ENCODE measurements around the gene RAB31. TPM values are rescaled to one million over a fixed set of nuclear protein-coding genes. Genes with fewer than 3 reads are reported as not detected.

Gene RAB31
- total RNA-seq, 2 donors from 2014 or later = 4.7 to 16.0 TPM

DNA sequence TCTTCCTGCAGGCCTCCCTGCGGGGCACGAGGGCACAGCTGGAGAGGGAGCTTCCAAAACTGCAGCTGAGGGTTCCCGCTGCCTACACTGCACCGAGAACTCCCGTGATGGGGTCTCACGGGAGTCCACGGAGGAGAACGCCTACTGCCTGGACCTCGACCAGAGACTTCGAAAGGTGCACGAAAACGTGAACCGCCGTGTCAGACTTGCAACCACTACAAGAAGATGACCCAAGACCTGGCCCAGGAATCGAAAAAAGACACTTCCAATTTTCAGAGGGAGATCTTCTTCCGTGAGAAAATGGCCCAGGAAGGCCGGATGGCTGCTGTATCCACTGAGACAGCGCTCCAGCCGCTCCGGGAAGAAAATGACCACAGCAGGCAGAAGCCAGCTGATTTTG is 124.8 kb downstream of the RAB31 start:
- Histone ChIP-seq H3K4me3 (no peak overlapping the region), H3K27ac (no peak overlapping the region), H3K36me3 (no peaks in the 10 kb centered on the region), H3K27me3 (no peaks in the 10 kb centered on the region), H3K4me1 (no peaks in the 10 kb centered on the region), H3K9me3 (no peaks in the 10 kb centered on the region), H3K9ac (ENCODE audit: low read depth in 2 of 2, low read length in 2 of 2) (no peak overlapping the region)
- TF ChIP-seq, protein P1, sequence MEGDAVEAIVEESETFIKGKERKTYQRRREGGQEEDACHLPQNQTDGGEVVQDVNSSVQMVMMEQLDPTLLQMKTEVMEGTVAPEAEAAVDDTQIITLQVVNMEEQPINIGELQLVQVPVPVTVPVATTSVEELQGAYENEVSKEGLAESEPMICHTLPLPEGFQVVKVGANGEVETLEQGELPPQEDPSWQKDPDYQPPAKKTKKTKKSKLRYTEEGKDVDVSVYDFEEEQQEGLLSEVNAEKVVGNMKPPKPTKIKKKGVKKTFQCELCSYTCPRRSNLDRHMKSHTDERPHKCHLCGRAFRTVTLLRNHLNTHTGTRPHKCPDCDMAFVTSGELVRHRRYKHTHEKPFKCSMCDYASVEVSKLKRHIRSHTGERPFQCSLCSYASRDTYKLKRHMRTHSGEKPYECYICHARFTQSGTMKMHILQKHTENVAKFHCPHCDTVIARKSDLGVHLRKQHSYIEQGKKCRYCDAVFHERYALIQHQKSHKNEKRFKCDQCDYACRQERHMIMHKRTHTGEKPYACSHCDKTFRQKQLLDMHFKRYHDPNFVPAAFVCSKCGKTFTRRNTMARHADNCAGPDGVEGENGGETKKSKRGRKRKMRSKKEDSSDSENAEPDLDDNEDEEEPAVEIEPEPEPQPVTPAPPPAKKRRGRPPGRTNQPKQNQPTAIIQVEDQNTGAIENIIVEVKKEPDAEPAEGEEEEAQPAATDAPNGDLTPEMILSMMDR (IDR thresholded peaks at IDR 0.05) = no peak
- no peak for DNase-seq
- intact Hi-C loops (cut with DNase I) = no loop called here

DNA sequence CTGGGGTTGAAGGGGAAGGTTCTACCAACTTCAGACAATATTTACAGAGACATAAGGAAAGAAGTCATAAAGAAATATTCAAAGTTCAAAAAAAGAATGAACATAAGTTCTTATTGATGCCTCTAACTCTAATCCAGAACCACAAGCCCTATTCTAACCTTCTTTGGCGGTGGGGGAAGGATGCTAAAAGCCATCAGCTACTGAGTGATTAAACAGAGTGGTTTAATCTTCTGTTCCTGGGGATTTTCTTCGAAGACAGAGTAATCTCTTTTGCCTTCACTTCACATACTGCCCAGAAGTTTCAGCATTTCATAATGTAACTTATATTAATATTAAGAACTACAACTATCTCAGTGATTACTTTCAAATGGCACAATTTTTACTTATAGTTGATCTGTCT is 126.5 kb downstream of the RAB31 start:
- Histone ChIP-seq H3K27me3 (no peaks in the 10 kb centered on the region), H3K4me1 (no peaks in the 10 kb centered on the region), H3K9ac (ENCODE audit: low read depth in 2 of 2, low read length in 2 of 2) (no peak overlapping the region), H3K4me3 (no peak overlapping the region), H3K27ac (no peak overlapping the region), H3K36me3 (no peaks in the 10 kb centered on the region), H3K9me3 (no peaks in the 10 kb centered on the region)
- intact Hi-C loops (cut with DNase I) = no loop called here
- DNase-seq = no peak
- TF ChIP-seq, protein P1 (IDR thresholded peaks at IDR 0.05) = no peak

DNA sequence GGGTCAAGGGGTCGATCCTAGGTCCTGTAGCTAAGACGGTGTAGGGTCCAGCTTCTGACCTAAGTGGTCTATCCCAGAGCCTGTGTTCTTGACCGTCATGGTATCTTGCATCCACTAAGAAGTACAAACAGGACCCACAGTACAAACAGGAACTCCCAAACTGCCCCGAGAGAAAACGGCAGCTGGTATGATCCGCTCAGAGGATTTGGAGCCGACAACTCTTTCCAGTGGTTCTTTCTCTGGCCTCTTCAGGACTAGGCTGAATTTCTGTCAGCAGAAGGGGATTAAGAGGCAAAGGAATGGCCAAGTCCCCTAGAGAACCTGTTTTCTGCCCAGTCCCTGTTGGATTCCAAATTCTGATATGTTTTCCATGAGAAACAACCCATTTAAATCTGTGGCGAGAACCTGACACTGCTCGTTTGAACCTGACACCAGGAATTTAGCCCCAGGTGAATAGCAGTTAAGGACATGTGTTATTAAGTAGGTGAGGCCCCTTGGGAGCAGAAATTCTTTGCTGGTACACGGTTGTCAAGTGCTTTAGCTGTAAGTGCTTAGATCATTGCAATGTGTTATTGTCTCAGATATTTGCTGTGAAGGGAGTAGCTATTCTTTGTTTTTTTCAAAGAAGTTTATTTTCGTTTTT is 127.1 kb downstream of the RAB31 start:
- intact Hi-C loops (cut with DNase I) = no loop called here
- Histone ChIP-seq H3K4me3 (no peak overlapping the region), H3K27me3 (no peaks in the 10 kb centered on the region), H3K4me1 (no peaks in the 10 kb centered on the region), H3K27ac (no peak overlapping the region), H3K9ac (ENCODE audit: low read depth in 2 of 2, low read length in 2 of 2) (no peak overlapping the region), H3K36me3 (no peaks in the 10 kb centered on the region), H3K9me3 (no peaks in the 10 kb centered on the region)
- DNase-seq = no peak
- TF ChIP-seq, protein P1 (IDR thresholded peaks at IDR 0.05) = no peak

DNA sequence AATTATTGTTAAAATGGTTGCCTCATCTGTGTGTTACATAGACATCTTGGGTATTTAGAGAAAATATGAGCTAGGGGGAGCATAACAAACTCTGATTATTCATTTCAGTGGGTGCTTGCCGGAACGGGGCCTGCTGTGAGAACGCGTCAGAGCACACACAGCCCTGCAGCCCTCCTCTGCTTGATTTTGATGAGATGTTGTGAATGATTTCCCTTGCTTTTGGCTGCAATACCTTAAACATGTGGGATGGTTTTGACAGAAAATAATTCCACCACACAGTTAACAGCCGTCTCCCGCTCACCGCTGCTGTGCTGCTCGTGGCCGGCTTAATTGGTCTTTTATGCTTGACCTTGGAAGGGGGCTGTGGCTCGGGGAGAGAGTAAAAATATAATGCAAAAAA is 127.7 kb downstream of the RAB31 start:
- DNase-seq = no peak

DNA sequence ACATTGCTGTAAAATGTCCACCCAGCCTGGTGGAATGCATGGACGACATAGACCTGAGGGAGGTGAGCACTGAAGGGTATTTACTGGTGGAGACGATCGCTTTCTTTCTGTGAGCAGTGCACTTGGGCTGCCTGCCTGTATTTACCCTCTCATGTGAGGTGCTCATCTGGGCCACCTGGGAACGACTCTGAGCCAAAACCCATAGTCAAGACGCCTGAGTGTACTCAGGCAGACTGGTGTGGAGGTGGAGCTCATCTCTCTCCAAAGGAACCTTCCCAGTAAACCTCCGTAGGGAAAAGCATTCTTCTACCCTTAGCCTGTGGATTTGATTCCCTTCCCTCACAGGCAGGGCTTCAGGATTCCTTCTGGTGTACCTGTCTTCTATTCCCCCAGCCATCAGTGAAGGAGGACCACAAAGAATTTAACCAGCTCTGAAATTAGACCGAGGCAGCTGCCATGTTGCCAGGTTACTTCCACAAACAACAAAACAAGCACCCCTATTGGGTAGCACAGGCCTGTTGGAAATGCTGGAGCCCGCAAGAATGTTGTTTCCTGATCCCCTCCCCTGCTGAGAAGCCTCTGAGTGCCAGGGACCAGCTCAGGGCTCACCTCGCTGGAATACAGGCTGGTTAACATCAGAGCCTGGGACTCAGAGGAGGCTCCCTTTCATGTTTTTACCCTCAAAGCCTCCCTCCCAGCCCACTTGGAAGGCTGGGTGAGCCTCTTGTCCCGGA is 130.2 kb downstream of the RAB31 start:
- intact Hi-C loops (cut with DNase I) = no loop called here
- Histone ChIP-seq H3K4me1 (no peaks in the 10 kb centered on the region), H3K27me3 (no peaks in the 10 kb centered on the region), H3K9me3 (no peaks in the 10 kb centered on the region), H3K4me3 (no peak overlapping the region), H3K27ac (no peak overlapping the region), H3K36me3 (no peaks in the 10 kb centered on the region), H3K9ac (ENCODE audit: low read depth in 2 of 2, low read length in 2 of 2) (no peak overlapping the region)
- TF ChIP-seq, protein P1 (IDR thresholded peaks at IDR 0.05) = no peak
- no peak for DNase-seq

More for the DNA sequence above, 127.7 kb downstream of the RAB31 start:
- Histone ChIP-seq H3K4me3 (no peak overlapping the region), H3K9me3 (no peaks in the 10 kb centered on the region), H3K27ac (no peak overlapping the region), H3K9ac (ENCODE audit: low read depth in 2 of 2, low read length in 2 of 2) (no peak overlapping the region), H3K27me3 (no peaks in the 10 kb centered on the region), H3K36me3 (no peaks in the 10 kb centered on the region), H3K4me1 (no peaks in the 10 kb centered on the region)
- TF ChIP-seq, protein P1 (IDR thresholded peaks at IDR 0.05) = no peak
- intact Hi-C loops (cut with DNase I) = no loop called here

All from colonic mucosa (tissue), 4 donors.